Inflammatory macrophage treated with lipopolysaccharide for 4 hours (primary cell): ENCODE data around the gene FOXRED2.
"Not testable (repeated sequence)": the region's sequence is repeated elsewhere in the genome, so short reads cannot be mapped to it uniquely, and the experiment has no call there.

Experiments
- DNase-seq: peaks from one replicate; pipeline ENCODE4 v3.0.0-alpha.2; 2020

The FOXRED2 gene

GRCh38 chr22:36467946-36468345 lies 38.9 kb downstream of the FOXRED2 start:
- peak; percentile 26 for DNase-seq

- DNase-seq: no peak
Measured at GRCh38 chr22:36467042-36467810, 39.6 kb downstream of the FOXRED2 start.

- no peak for DNase-seq
Measured at GRCh38 chr22:36466258-36466657, 40.6 kb downstream of the FOXRED2 start.

- DNase-seq: no peak
Measured at GRCh38 chr22:36465232-36466021, 41.4 kb downstream of the FOXRED2 start.

GRCh38 chr22:36464715-36465231 lies 42.1 kb downstream of the FOXRED2 start:
- DNase-seq: no peak

GRCh38 chr22:36463783-36464184 lies 43.1 kb downstream of the FOXRED2 start:
- no peak for DNase-seq

- no peak for DNase-seq
Measured at GRCh38 chr22:36461665-36462649, 44.9 kb downstream of the FOXRED2 start.

GRCh38 chr22:36460202-36460601 lies 46.6 kb downstream of the FOXRED2 start:
- DNase-seq: no peak

- no peak for DNase-seq
Measured at GRCh38 chr22:36457688-36458450, 49.0 kb downstream of the FOXRED2 start.

GRCh38 chr22:36456464-36456845 lies 50.4 kb downstream of the FOXRED2 start:
- DNase-seq: peak; percentile 55

GRCh38 chr22:36455571-36456463 lies 51.0 kb downstream of the FOXRED2 start:
- DNase-seq: no peak

GRCh38 chr22:36454916-36455570 lies 51.8 kb downstream of the FOXRED2 start:
- peak; percentile 41 for DNase-seq

GRCh38 chr22:36453855-36454378 lies 52.9 kb downstream of the FOXRED2 start:
- no peak for DNase-seq

GRCh38 chr22:36452978-36453607 lies 53.7 kb downstream of the FOXRED2 start:
- not testable (repeated sequence) for DNase-seq

- DNase-seq: no peak
Measured at GRCh38 chr22:36452250-36452977, 54.4 kb downstream of the FOXRED2 start.

- not testable (repeated sequence) for DNase-seq
Measured at GRCh38 chr22:36450923-36451322, 55.9 kb downstream of the FOXRED2 start.

- DNase-seq: no peak
Measured at GRCh38 chr22:36449596-36450175, 57.2 kb downstream of the FOXRED2 start.

- peak; percentile 26 for DNase-seq
Measured at GRCh38 chr22:36447632-36448031, 59.2 kb downstream of the FOXRED2 start.
